Measurements from ENCODE around the gene SH2D2A. TPM values are rescaled to one million over a fixed set of nuclear protein-coding genes. Genes with fewer than 3 reads are reported as not detected.

SH2D2A gene
- polyA plus RNA-seq, 4 donors = 0.89 to 3.7 (median 2.4) TPM

DNA sequence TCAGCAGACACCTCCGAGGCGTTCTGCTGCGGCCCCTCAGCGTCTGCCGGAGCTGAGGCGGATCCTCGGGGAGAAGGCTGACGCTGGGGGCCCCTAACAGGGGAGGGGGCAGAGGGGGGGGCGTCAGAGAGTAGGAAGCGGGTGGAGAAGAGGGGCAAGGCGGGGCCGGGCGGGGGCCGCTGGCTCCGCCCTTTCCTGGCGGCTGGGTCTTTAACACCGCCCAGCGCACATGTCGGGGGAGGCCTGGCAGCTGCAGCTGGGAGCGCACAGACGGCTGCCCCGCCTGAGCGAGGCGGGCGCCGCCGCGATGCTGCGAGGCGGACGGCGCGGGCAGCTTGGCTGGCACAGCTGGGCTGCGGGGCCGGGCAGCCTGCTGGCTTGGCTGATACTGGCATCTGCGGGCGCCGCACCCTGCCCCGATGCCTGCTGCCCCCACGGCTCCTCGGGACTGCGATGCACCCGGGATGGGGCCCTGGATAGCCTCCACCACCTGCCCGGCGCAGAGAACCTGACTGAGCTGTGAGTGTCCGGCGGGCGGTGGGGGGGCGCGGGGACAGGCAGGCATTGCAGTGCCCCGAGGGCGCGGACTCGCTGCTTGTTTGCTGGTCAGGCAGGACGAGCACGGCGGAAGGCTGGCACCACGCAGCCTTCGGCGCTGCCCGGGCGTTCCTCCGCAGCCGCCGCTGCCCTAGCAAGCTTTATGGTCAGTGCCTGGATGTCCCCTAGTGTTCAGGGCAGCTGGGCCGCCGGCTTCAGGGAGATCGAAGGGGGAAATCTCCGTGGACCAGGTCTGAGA is 44.2 kb upstream of the SH2D2A start, which contains the start of gene NTRK1:
Gene NTRK1, plus strand, starts transcription at position 238 of the 796 bp plus-strand sequence. Its CDS starts 70 bp downstream, at position 308.
- Histone ChIP-seq H3K27ac (ENCODE audit: low read depth in 1 of 3, low read length in 2 of 3) (no peak within 1 kb of the TSS), H3K4me1 (ENCODE audit: control insufficient read depth in 3 of 3, insufficient read depth in 2 of 3, low read depth in 1 of 3, low read length in 2 of 3) (peaks cover 0 to 15% (median 2%) of the 10 kb centered on the region in 3 donors), H3K36me3 (ENCODE audit: control insufficient read depth in 3 of 3, insufficient read depth in 2 of 3, low read depth in 1 of 3, low read length in 3 of 3) (no peaks in the 10 kb centered on the region), H3K4me3 (ENCODE audit: low read depth in 1 of 3, low read length in 3 of 3) (peak within 1 kb of the TSS in 2 of 3 donors; percentile 22 to 39), H3K9me3 (ENCODE audit: control insufficient read depth in 2 of 2, insufficient read depth in 1 of 2, low read depth in 1 of 2, low read length in 1 of 2) (no peaks in the 10 kb centered on the region), H3K27me3 (ENCODE audit: control insufficient read depth in 3 of 3, insufficient read depth in 3 of 3, low read length in 3 of 3) (peaks cover 11 to 93% (median 26%) of the 10 kb centered on the region in 3 donors)
- 3 to 7% (median 4%) methylated on average over 56 to 68 of the region's 69 CpGs for WGBS, 3 donors
- DNase-seq (peak; percentile 8 to 39), FAIRE-seq (no peak)

DNA sequence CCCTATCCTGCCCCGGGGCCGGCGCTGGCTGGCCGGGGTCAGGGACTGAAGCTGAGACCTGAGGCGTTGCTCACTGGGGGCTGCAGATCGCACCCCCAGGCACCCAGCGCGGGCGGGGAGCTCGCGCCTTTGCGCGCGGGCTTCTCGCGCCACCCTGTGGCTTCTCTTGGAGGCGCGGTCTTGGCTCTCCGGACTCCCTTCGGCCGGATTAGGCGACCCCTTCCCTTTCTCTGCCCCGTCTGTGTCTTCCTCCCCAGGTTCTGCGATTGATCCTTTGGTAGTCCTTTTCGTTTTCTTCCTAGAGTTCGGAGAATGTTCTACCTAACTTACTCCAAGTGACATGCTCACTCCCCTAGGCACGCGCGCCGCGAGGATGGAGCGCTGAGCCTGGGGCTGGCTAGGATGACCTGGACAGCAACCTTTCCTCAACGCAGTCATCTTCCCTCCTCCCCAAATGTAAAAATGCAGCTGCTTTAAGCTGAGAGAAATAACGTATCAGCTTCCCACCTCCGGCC is 43.5 kb upstream of the SH2D2A start:
- Histone ChIP-seq H3K4me3 (ENCODE audit: low read depth in 1 of 3, low read length in 3 of 3) (peak overlapping the region in 2 of 3 donors; percentile 22 to 39), H3K4me1 (ENCODE audit: control insufficient read depth in 3 of 3, insufficient read depth in 2 of 3, low read depth in 1 of 3, low read length in 2 of 3) (peaks cover 0 to 15% (median 2%) of the 10 kb centered on the region in 3 donors), H3K27ac (ENCODE audit: low read depth in 1 of 3, low read length in 2 of 3) (no peak overlapping the region), H3K36me3 (ENCODE audit: control insufficient read depth in 3 of 3, insufficient read depth in 2 of 3, low read depth in 1 of 3, low read length in 3 of 3) (no peaks in the 10 kb centered on the region), H3K9me3 (ENCODE audit: control insufficient read depth in 2 of 2, insufficient read depth in 1 of 2, low read depth in 1 of 2, low read length in 1 of 2) (no peaks in the 10 kb centered on the region), H3K27me3 (ENCODE audit: control insufficient read depth in 3 of 3, insufficient read depth in 3 of 3, low read length in 3 of 3) (peaks cover 11 to 87% (median 26%) of the 10 kb centered on the region in 3 donors)
- peak; percentile 22 to 66 for DNase-seq
- no peak for FAIRE-seq
- WGBS, 3 donors = 1 to 4% (median 3%) methylated on average over 35 of the region's 35 CpGs

DNA sequence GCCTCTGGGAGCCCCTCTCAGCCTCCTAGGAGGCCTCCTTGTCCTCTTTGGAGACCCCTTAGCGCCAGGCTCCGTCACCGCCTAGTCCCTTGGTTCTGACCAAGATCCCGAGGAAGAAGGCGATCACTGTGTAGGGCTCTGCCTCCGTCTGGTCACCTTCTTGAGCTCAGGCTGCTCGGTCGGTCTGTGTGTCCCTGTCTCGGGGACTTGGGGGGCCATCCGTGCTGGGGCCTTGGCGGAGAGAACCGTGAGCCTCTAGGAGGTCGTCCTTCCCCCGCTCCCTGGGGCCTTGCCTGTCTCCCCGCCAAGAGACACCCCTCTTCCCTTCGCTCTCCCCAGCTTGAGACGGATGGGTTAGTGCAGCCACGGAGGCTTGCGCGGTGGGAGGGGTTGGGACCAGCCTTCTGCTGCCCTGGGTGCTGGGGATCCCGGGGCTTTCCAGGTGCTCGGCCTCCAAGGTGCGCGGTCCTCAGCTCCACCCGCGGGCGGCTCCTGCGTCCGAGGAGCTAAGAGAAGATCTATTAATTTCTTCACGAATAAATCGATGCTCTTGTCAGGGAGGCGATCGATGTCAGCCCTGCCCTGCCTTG is 43.0 kb upstream of the SH2D2A start:
- no peaks in the 10 kb centered on the region for H3K36me3 ChIP-seq (ENCODE audit: control insufficient read depth in 3 of 3, insufficient read depth in 2 of 3, low read depth in 1 of 3, low read length in 3 of 3)
- peaks cover 0 to 15% (median 2%) of the 10 kb centered on the region in 3 donors for H3K4me1 ChIP-seq (ENCODE audit: control insufficient read depth in 3 of 3, insufficient read depth in 2 of 3, low read depth in 1 of 3, low read length in 2 of 3)
- 2 to 7% (median 3%) methylated on average over 29 to 33 of the region's 33 CpGs for WGBS, 3 donors
- no peak overlapping the region for H3K27ac ChIP-seq (ENCODE audit: low read depth in 1 of 3, low read length in 2 of 3)
- H3K27me3 ChIP-seq (ENCODE audit: control insufficient read depth in 3 of 3, insufficient read depth in 3 of 3, low read length in 3 of 3) = peaks cover 11 to 81% (median 26%) of the 10 kb centered on the region in 3 donors
- FAIRE-seq (no peak), DNase-seq (peak in 1 of 2 donors; percentile 41)
- H3K9me3 ChIP-seq (ENCODE audit: control insufficient read depth in 2 of 2, insufficient read depth in 1 of 2, low read depth in 1 of 2, low read length in 1 of 2) = no peaks in the 10 kb centered on the region
- peak overlapping the region in 2 of 3 donors; percentile 22 to 39 for H3K4me3 ChIP-seq (ENCODE audit: low read depth in 1 of 3, low read length in 3 of 3)

DNA sequence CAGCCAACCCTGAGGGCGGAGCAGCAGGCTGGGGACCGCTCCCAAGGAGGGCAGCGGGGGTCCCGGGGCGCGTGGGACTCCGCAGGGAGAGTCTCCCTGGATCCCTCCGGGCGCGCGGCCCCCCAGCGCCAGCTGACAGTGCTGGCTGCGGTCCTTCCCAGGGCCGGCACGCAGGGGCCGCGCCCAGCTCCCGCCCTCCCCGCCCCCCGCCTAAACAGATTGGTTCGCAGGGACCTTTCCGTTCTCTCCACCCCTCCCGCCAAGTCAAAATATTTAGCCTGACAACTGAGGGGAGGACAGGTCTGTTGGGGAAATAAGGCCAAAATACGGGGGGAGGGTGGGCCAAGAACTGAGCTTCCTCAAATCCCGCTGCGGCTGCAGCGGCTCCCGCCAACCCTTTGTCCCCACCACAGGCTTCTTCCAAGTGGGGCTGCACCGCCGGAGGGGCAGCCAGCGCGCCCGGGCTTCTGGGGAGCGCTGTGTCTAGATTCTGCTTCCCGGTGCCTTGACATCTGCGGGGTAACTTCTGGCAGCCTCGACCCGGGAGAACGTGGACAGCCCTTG is 42.4 kb upstream of the SH2D2A start, which contains the start of gene INSRR:
Gene INSRR, minus strand, starts transcription at position 159 of the 564 bp plus-strand sequence. CDS start 496 bp downstream, outside the sequence.
- 3 to 8% (median 5%) methylated on average over 33 to 39 of the region's 39 CpGs for whole genome bisulfite sequencing, 3 donors
- H3K27ac ChIP-seq (ENCODE audit: low read depth in 1 of 3, low read length in 2 of 3) = no peak within 1 kb of the TSS
- H3K27me3 ChIP-seq (ENCODE audit: control insufficient read depth in 3 of 3, insufficient read depth in 3 of 3, low read length in 3 of 3) = peaks cover 11 to 77% (median 26%) of the 10 kb centered on the region in 3 donors
- no peaks in the 10 kb centered on the region for H3K9me3 ChIP-seq (ENCODE audit: control insufficient read depth in 2 of 2, insufficient read depth in 1 of 2, low read depth in 1 of 2, low read length in 1 of 2)
- FAIRE-seq (no peak), DNase-seq (peak in 1 of 2 donors; percentile 19)
- peaks cover 0 to 15% (median 2%) of the 10 kb centered on the region in 3 donors for H3K4me1 ChIP-seq (ENCODE audit: control insufficient read depth in 3 of 3, insufficient read depth in 2 of 3, low read depth in 1 of 3, low read length in 2 of 3)
- H3K4me3 ChIP-seq (ENCODE audit: low read depth in 1 of 3, low read length in 3 of 3) = peak within 1 kb of the TSS in 2 of 3 donors; percentile 22 to 39
- H3K36me3 ChIP-seq (ENCODE audit: control insufficient read depth in 3 of 3, insufficient read depth in 2 of 3, low read depth in 1 of 3, low read length in 3 of 3) = no peaks in the 10 kb centered on the region

DNA sequence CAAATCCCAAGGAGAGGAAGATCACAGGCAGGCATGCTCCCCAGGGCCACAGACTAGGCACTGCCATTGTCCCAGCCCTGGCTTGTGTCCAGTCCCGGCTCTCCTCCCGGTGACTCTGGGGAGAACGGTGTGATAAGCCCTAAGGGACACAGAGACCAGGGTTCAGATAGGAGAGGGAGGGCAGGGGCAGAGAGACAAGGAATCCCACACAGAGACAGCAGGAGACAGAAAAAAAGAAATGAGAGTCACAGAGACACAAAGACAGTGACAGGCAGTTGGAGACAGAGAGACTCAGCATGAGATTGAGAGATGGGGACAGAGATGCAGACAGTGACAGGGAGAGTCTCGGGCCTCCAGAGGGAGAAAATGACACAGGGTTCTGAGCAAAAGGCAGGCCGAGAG is 41.9 kb upstream of the SH2D2A start:
- DNase-seq (no peak), FAIRE-seq (no peak)
- Histone ChIP-seq H3K27ac (ENCODE audit: low read depth in 1 of 3, low read length in 2 of 3) (no peak overlapping the region), H3K9me3 (ENCODE audit: control insufficient read depth in 2 of 2, insufficient read depth in 1 of 2, low read depth in 1 of 2, low read length in 1 of 2) (no peaks in the 10 kb centered on the region), H3K27me3 (ENCODE audit: control insufficient read depth in 3 of 3, insufficient read depth in 3 of 3, low read length in 3 of 3) (peaks cover 11 to 77% (median 26%) of the 10 kb centered on the region in 3 donors), H3K4me1 (ENCODE audit: control insufficient read depth in 3 of 3, insufficient read depth in 2 of 3, low read depth in 1 of 3, low read length in 2 of 3) (peaks cover 0 to 15% (median 2%) of the 10 kb centered on the region in 3 donors), H3K4me3 (ENCODE audit: low read depth in 1 of 3, low read length in 3 of 3) (no peak overlapping the region), H3K36me3 (ENCODE audit: control insufficient read depth in 3 of 3, insufficient read depth in 2 of 3, low read depth in 1 of 3, low read length in 3 of 3) (no peaks in the 10 kb centered on the region)
- WGBS, 3 donors = 7 to 24% (median 23%) methylated on average over 5 of the region's 5 CpGs

DNA sequence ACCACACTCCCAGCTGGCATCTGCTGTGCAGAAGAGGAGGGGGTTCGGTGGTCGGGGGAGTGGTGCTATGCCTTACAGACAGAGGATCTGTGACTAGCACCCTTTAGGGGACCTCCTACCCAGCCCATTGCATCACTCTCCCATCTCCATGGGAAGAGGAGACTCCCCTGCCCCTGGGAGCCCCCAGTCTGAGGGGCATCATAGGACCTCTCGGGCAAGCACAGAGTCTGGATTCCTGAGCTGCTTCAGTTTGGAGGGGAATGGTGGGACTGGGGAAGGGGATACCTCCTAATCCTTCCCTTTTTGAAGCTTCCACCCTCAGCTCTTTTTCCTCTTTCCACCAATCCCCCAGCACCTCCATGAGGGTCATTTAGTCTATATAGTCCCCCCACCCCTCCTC is 40.9 kb upstream of the SH2D2A start:
- Histone ChIP-seq H3K27ac (ENCODE audit: low read depth in 1 of 3, low read length in 2 of 3) (no peak overlapping the region), H3K27me3 (ENCODE audit: control insufficient read depth in 3 of 3, insufficient read depth in 3 of 3, low read length in 3 of 3) (peaks cover 11 to 75% (median 23%) of the 10 kb centered on the region in 3 donors), H3K4me3 (ENCODE audit: low read depth in 1 of 3, low read length in 3 of 3) (no peak overlapping the region), H3K36me3 (ENCODE audit: control insufficient read depth in 3 of 3, insufficient read depth in 2 of 3, low read depth in 1 of 3, low read length in 3 of 3) (no peaks in the 10 kb centered on the region), H3K4me1 (ENCODE audit: control insufficient read depth in 3 of 3, insufficient read depth in 2 of 3, low read depth in 1 of 3, low read length in 2 of 3) (peaks cover 0 to 15% (median 2%) of the 10 kb centered on the region in 3 donors), H3K9me3 (ENCODE audit: control insufficient read depth in 2 of 2, insufficient read depth in 1 of 2, low read depth in 1 of 2, low read length in 1 of 2) (no peaks in the 10 kb centered on the region)
- FAIRE-seq = no peak
- WGBS, 3 donors = 46 to 74% (median 64%) methylated on average over 3 of the region's 3 CpGs
- no peak for DNase-seq

DNA sequence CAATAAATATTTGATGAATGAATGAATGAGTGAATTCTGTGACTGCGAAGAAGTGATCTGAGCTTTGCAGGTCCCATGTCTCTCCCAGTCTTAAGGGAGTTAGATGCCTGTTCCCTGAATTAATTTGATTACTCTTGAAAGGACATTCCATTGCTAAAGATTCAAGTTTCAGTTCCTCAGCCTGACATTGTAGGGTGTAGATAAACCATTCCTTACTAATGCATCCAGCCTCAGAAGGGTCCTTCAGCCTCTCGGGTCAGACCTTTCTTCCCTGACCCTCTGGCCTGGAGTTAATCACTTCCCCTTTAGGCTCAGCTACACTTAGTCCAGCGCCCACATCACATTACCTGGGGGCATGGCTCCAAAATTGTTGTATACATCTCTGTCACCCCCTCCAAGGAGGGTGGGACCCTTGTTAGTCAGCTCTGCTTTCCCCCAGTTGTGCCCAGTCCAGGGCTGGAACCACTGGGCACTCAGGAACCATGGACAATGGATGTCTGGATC is 39.7 kb upstream of the SH2D2A start:
- peaks cover 0 to 17% (median 2%) of the 10 kb centered on the region in 3 donors for H3K4me1 ChIP-seq (ENCODE audit: control insufficient read depth in 3 of 3, insufficient read depth in 2 of 3, low read depth in 1 of 3, low read length in 2 of 3)
- no peak overlapping the region for H3K4me3 ChIP-seq (ENCODE audit: low read depth in 1 of 3, low read length in 3 of 3)
- no peaks in the 10 kb centered on the region for H3K9me3 ChIP-seq (ENCODE audit: control insufficient read depth in 2 of 2, insufficient read depth in 1 of 2, low read depth in 1 of 2, low read length in 1 of 2)
- FAIRE-seq = no peak
- WGBS, 3 donors = 66 to 83% (median 71%) methylated on average over 3 of the region's 3 CpGs
- no peak overlapping the region for H3K27ac ChIP-seq (ENCODE audit: low read depth in 1 of 3, low read length in 2 of 3)
- peaks cover 11 to 65% (median 15%) of the 10 kb centered on the region in 3 donors for H3K27me3 ChIP-seq (ENCODE audit: control insufficient read depth in 3 of 3, insufficient read depth in 3 of 3, low read length in 3 of 3)
- H3K36me3 ChIP-seq (ENCODE audit: control insufficient read depth in 3 of 3, insufficient read depth in 2 of 3, low read depth in 1 of 3, low read length in 3 of 3) = no peaks in the 10 kb centered on the region
- DNase-seq = no peak

DNA sequence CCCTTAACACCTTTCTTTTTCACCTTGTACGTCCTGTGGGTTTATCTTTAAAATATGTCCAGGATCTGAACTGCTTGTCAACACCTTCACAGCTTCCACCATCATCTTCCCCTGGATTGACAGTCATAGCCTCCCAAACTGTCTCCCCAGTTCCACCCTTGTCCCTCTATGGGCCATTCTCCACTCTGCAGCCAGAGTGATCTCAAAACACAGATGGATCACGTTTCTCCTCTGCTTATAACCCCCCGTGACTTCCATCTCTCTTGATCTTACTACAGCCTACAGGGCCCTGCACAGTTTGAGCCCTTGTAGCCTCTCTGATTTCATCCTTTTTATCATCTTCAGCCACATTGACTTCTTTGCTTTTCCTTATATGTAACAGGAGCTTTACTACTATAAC is 38.0 kb upstream of the SH2D2A start:
- Histone ChIP-seq H3K4me1 (ENCODE audit: control insufficient read depth in 3 of 3, insufficient read depth in 2 of 3, low read depth in 1 of 3, low read length in 2 of 3) (peaks cover 0 to 8% (median 2%) of the 10 kb centered on the region in 3 donors), H3K27me3 (ENCODE audit: control insufficient read depth in 3 of 3, insufficient read depth in 3 of 3, low read length in 3 of 3) (peaks cover 8 to 54% (median 8%) of the 10 kb centered on the region in 3 donors)
- 46 to 65% (median 53%) methylated on average over 3 of the region's 3 CpGs for WGBS, 3 donors

More for the DNA sequence above, 38.0 kb upstream of the SH2D2A start:
- FAIRE-seq = no peak
- no peak for DNase-seq
- H3K36me3 ChIP-seq (ENCODE audit: control insufficient read depth in 3 of 3, insufficient read depth in 2 of 3, low read depth in 1 of 3, low read length in 3 of 3) = no peaks in the 10 kb centered on the region
- no peaks in the 10 kb centered on the region for H3K9me3 ChIP-seq (ENCODE audit: control insufficient read depth in 2 of 2, insufficient read depth in 1 of 2, low read depth in 1 of 2, low read length in 1 of 2)
- no peak overlapping the region for H3K27ac ChIP-seq (ENCODE audit: low read depth in 1 of 3, low read length in 2 of 3)
- no peak overlapping the region for H3K4me3 ChIP-seq (ENCODE audit: low read depth in 1 of 3, low read length in 3 of 3)

All from small intestine (tissue), 7 donors.